ENCODE data around the gene HORMAD2.
"Not testable (repeated sequence)": the region's sequence is repeated elsewhere in the genome, so short reads cannot be mapped to it uniquely, and the experiment has no call there.

Gene HORMAD2

DNA sequence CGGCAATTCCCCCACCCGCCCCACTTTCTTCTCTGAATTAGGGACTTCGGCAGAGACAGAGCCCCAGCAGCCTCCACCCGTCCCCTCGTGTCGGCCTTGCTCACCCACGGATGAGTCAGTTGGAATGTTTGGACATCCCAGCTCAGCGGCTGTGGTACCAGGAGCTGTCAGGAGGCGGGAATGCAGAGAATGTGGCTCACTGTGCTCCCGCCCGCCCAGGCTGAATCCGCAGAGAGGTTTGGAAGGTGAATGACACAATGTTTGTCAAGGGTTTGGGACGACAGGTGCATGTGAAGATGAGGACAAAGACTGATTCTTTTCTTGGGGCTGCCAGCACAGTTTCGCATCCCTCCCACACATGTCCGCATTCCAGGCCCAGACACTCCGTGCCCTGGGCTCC lies 126.7 kb downstream of the HORMAD2 start:
- in situ Hi-C loops (cut with MboI; ENCODE audit: low sequenced_read_pairs) = no loop called here

DNA sequence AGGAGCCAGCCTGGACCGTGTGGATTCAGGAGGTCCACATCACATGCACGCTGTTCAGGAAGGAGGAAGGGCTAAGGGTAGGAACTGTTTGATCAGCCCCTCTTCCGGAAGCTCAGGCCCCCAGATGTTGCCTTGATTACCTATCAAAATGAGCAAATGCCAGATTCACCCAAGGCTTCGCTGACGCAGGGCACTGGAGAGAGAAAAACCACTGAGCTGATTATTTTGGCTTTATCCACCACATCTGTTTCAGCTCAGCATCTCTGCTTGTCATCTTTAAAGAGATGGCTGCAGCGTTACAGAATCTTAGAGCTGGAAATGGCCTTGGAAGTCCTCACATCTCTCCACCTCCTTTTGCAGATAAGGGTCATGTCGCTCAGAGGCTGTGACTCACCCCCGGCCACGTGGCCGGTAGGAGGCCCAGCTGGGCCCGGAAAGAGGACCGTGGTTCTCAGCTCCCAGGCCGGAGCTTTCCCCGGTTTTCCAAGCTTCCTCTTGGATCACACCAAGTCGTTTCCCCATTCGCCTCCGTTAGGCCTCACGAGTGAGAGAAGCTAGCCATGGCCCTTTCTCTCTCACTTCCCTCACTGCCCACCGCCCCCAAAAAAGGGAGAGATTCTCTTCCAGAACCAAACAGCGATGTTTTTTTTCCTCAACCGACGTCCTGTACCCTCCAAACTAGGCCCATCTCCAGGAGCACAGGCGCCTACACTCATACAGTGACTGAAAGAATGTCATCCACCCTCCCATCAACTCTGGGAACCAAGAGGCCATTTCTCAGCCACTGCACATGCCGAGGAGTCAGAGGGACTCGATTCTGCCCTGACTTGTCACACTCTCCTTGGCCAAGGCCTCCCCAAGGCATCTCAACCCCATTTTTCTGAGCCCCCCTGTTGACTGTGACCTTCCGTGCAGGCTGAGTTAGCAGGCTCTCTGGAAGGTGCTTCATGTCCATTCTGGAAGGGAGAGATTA lies 128.7 kb downstream of the HORMAD2 start:
- in situ Hi-C loops (cut with MboI; ENCODE audit: low sequenced_read_pairs) = no loop called here

DNA sequence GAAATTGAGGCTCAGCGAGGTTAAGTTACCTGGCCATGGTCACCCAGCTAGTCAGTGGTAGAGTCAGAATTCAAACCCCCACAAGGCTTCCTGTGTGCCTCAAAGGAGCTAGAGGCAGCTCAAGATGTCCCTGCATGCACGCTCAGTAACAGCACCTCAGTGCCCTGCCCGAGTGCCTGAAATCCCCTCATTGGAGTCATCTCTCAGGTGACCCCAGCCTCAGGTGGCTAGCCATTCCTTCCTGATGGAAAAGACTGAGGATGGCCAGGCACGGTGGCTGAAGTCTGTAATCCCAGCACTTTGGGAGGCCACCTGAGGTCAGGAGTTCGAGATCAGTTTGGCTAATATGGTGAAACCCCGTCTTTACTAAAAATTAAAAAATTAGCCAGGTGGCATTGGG lies 129.4 kb downstream of the HORMAD2 start:
- in situ Hi-C loops (cut with MboI; ENCODE audit: low sequenced_read_pairs) = no loop called here

DNA sequence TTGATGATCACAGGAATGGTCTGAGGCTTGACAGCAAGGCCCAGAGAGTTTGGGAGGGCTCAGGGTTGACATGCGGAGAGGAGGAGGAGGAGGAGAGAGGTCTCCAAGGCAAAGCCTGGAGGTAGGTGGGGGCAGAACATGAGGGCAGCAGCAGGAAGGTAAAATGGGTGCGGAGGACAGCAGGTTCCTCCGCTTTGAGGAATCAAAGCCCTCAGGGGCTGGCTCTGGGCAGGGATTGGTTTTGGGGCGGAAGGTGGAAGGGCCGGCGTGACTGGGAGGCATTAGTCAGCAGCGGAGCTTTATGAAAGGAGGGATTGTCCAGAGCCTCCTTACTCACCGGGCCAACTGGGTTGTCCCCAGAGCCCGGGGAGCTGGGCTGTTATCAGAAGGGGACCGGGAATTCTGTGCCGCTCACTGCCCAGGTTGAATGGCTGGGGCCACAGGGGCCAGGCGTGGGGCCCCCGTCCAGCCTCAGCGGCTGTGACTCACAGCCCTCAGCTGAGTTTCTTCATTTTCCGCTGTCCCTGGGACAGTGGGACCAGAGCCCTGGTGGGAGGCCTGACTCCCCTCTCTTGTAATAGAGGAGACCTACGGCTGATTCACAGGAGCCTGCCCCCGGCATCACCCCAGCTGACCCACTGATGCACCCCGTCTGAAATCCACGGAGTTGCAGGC lies 130.1 kb downstream of the HORMAD2 start:
- in situ Hi-C loops (cut with MboI; ENCODE audit: low sequenced_read_pairs) = no loop called here

DNA sequence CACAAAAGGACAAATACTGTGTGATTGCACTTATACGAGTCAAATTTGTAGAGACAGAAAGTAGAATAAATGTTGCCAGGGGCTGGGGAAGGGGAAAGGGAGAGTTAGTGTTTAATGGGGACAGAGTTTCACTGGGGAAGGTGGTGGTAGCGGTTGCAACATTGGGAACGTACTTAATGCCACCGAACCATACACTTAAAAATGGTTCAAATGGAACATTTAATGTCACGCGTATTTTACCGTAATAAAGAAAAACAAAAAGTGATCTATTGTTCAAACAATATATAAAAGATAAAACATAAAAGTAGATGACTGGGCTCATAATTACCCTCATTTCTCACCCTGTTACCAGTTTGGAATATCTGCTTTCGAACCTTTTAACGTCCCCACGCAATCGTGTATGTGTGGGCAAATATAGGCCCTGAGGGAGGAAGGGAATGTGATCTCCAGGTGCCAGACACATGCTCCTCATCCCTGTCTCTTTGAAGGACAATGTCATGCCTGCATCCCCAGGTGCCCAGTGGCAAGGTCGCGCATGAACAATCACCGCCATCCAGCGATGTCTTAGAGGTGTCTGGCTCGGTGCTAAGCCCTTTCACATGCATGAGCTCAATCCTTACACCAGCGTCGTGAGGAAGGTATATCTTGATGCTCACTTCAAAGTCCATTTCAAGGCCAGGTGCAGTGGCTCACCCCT lies 131.0 kb downstream of the HORMAD2 start:
- in situ Hi-C loops (cut with MboI; ENCODE audit: low sequenced_read_pairs) = no loop called here

DNA sequence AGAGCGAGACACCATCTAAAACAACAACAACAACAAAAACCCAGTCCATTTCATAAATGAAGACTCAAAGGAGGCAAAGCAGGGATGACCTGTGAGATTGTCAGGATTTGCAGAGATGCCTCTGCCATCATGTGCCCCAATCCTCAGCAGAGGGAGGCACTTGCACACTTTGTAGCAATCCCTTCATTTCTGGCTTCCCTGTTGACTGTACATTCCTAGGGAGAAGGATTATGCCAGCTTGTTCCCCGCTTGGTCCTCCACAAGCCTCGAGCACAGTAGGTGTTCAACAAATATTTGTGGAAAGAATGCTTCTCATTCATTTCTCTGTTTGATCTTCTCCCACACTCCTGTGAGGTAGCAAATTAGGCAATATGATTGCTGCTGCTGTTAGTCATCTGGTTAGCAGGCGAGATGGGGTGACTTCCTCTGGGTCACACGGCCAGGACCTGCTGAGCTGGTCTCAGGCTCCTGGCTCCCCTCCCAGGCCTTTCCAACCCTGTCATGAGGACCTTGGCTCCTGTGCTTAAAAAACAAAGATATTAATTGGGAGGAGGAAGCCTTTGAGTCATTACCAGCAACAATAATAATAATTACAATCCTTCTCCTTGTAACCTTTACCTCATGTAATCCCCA lies 132.2 kb downstream of the HORMAD2 start:
- in situ Hi-C loops (cut with MboI; ENCODE audit: low sequenced_read_pairs) = no loop called here

DNA sequence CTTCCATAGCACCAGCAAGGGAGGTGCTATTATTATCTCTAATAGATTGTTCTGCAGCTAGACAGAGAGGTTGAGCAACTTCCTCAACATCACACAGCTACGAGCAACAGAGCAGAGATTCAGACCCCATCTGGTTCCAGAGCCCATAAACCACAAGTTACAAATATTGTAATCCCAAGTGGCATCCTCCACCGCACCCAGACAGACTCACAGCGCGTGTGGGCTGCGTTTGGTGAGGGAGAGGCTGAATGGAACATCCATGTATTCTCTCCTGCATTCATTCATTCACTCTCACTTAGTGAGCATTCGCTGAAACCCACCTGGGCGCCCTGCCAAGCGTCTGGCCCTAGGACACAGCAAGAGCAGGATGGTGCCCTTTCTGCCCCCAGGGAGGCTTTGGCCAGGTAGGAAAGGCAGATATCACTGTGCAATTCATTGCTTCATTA lies 132.8 kb downstream of the HORMAD2 start:
- in situ Hi-C loops (cut with MboI; ENCODE audit: low sequenced_read_pairs) = no loop called here

DNA sequence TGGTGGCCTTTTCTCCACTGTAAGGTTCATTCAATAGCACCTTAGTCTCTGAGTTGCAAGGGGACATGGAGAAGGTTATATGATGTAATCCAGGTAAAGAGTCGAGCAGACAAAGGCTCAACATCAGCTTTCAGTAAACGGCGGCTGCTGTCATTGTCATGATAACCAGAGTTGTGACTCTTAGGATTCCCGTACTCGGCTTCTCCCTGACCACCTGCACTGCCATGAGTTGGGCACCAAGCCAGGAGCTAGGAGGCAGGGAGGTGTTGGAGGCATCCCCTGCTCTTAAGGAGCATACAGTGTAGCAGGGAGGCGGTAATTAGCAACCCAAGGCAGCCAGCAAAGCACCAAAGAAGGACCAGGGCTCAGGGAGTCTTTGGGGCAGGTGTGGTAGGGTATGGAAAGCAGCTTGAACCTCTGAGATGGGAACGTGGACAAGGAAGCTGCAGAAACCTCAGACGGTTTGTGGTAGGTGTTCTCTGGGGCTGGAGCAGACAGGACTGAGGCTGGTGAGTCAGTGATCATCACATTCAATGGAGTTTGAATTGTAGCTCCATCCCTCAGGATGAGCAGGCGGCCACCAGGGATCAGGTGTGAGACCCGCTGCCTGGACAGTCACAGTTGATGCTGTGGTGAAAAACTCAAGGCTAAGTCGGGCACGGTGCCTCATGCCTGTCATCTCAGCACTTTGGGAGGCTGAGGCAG lies 134.6 kb downstream of the HORMAD2 start:
- in situ Hi-C loops (cut with MboI; ENCODE audit: low sequenced_read_pairs) = no loop called here

DNA sequence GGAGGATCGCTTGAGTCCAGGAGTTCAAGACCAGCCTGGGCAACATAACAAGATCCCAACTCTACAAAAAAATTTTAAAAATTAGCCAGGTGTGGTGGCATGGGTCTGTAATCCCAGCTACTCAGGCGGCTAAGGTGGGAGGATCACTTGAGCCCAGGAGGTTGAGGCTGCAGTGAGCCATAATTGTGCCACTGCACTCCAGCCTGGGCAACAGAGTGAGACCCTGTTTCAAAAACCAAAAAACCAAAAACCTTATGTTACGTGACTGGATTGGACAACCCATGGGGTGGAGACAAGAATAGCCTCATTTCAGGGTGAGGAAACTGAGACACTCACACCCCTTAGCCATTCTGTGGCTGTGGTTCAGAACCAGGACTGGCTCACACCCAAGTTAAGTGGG lies 136.0 kb downstream of the HORMAD2 start:
- in situ Hi-C loops (cut with MboI; ENCODE audit: low sequenced_read_pairs) = not testable (repeated sequence)

DNA sequence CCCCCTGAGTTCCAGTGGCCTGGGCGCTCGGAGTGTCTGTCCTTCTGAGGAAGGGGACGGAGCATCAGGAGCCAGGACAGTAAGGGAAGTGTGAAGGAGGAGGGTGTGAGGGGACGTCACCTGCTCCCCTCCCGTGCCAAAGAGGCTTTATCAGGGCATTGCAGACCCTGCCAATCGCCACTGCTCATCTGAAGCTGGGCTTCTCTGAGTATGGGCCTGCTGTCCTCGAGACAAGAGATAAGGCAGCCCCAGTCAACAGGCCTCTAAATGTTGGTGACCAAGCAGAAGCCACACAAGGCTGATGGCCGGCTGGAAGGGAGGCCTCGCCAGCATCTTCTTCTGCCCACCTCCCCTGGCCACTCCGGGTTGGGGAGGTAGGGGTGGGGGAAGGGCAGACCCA lies 136.4 kb downstream of the HORMAD2 start:
- in situ Hi-C loops (cut with MboI; ENCODE audit: low sequenced_read_pairs) = no loop called here

DNA sequence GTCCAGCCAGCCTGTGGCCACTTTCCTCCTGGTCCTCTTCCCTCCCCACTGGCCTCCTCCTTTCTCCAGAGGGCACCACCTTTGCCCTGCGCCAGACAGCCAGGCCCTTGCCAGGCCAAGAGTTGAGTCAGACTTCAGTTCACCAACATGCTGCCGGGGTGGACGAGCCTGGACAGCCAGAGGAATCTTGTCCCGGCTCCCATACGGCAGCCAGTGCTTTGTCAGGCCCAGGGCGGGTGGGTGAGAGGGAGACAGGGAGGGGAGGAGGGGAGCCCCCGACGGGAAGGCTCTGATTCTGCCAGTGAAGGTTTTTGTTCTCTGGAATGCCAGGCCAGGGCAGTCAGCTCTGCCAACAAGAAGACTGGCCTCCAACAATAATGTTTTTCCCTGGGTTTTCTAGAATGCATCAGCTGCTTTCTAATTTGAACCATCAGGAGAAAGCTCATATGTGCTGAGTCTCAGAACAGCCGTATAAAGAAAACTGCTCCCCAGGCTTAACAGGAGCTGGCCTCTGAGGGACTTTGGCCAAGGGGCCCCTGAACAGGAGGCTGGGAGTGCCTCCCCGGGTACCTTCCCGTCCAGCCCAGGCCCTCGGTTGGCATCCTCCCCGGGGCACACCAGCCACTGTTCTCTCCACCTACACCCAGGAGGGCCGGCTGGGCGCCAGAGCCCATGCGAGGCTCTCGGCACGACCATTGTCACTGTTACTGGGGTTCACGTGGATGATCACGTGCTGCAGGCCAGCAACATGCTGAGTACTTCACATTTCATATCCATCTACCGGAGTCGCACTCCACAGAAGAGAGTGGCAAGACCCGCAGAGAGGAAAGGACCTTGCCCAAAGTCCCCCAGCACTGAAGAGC lies 137.7 kb downstream of the HORMAD2 start:
- in situ Hi-C loops (cut with MboI; ENCODE audit: low sequenced_read_pairs) = no loop called here

DNA sequence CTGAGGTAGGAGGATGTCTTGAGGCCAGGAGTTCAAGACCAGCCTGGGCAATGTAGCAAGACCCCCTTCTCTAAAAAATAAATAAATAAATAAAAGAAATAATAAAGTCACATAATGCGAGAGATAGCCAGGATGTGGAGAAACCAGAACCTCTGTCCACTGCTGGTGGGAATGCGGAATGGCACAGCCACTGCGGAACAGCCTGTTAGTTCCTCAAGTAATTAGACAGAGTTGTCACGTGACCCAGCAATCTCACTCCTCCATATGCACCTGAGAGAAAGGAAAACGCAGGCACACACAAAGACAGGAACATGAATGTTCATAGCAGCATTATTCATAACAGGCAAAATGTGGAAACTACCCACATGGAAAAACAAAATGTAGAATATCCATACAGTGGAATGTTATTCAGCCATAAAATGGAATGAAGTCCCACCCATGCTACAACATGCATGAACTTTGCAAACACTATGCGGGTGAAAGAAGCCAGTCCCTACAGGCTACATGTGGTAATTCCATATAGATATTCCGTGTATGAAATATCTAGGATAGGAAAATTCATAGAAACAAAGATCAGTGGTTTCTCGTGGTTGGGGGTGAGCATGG lies 138.9 kb downstream of the HORMAD2 start:
- in situ Hi-C loops (cut with MboI; ENCODE audit: low sequenced_read_pairs) = no loop called here

DNA sequence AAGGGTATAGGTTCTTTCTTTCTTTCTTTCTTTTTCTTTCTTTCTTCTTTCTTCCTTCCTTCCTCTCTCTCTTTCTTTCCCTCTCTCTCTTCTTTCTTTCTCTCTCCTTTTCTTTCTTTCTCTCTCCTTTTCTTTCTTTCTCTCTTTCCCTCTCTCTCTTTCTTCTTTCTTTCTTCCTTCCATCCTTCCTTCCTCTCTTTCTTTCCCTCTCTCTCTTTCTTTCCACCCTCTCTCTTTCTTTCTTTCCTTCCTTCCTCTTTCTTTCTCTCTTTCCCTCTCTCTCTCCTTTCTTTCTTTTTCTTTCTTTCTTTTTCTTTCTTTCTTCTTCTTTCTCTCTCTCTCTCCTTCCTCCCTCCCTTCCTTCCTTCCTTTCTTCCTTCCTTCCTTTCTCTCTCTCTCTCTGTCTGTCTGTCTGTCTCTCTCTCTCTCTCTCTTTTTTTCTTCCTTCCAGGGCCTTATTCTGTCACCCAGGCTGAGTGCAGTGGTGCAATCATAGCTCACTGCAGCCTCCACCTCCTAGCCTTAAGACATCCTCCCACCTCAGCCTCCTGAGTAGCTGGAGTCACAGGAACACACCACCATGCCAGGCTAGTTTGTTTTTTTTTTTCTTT lies 139.5 kb downstream of the HORMAD2 start:
- in situ Hi-C loops (cut with MboI; ENCODE audit: low sequenced_read_pairs) = no loop called here

DNA sequence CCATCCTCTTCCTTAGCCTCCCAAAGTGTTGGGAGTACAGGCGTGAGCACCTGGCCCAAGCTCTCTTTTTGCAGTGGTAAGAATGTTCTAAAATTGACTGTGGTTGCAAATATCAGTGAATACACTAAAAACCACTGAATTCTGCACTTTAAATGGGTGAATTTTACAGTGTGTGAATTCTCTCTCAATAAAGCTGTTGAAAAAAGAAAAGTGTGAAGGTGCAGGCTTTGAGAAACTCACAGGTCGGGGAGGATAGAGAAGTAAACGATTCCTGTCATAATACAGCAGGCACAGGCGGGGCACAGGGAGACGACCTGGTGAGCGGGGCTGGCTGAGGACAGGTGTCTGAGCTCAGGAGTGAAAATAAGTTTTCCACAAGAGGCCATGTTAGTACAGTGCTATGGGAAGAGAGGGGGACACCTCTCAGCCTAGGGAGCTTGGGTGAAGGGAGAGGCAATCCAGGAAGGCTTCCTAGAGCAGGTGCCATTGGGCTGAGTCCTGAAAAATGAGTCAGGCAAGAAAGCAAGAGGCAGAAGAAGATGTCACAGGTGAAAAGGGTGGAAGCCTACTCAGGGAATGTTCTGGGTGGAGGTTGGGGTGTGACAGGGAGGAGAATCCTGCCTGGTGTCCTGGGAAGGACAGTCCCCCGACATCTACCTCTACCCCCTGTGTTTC lies 140.2 kb downstream of the HORMAD2 start:
- in situ Hi-C loops (cut with MboI; ENCODE audit: low sequenced_read_pairs) = no loop called here

DNA sequence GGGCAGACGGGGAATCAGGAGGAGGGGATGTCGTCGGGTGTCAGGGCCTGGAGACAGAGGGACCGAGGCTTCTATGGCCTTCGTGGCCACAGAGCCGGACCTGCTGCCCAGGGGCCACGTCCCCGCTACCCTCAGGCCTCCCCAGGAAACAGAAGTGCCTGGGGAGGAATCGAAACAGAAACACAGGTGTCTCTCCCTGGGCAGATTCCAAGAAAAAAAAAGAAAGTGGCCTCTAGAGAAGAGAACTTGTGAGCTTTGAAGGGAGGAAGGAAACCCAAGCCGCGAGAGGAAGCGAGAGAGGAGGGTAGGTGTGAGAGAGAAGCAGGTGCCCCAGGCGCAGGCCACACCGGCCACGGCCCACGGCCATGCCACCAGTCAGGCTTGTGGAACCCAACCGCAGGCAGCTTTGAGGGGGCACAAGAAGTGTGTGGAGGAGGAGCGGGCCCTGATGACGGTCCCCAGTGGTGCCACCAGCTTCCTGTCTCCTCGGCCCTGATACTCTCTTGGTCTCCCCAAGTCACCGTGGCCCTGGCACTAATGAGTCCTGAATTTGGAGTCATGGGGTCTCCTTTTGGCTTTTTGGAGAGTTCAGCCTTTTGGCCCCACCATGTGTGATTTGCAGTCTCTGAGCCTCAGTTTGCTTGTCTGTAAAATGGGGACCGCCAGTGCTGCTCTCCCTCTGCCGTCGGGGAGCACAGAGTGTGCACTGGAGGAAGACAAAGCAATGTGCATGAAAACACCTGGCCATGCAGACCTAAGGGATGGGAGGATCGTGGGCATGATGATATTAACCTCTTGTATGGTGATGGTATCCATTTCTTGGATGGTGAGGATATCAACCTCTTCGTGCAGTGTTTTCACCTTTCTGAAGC lies 141.1 kb downstream of the HORMAD2 start:
- in situ Hi-C loops (cut with MboI; ENCODE audit: low sequenced_read_pairs) = no loop called here

DNA sequence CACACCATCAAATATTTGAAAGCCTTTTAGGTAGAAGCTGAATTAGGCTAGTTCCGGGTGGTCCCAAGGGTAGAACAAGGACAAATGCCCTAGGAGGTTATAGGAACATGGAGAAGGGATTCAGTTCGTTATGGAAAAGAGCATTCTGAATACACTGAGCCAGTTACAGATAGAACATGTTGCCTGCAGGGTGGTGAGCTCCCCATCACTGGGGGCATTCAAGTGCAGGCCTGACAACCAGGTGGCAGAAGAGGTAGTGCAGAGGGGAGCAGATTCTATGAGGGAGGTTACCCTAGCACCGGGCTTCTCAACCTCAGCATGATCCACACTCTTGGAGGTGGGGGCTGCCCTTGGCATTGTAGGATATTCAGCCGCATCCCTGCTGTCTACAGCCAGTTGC lies 142.1 kb downstream of the HORMAD2 start:
- in situ Hi-C loops (cut with MboI; ENCODE audit: low sequenced_read_pairs) = no loop called here

DNA sequence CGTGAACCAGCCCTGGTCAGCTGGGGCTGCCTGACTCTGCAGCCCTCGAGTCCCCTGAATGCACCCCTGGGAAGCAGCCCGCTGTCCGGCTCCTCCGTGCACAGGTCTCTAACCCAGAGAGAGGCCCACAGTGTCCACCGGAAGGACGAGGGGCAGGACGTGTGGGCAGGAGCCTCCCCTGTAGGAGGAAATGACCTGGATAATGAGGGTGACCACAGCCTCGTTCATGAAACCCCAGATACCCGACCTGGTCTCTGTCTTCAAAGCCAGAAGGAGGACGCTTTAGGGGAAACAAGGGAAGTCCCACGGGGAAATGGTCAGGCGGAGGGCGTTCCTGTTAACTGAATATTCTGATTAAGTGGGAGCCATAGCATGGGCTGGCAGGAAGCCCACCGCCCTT lies 143.0 kb downstream of the HORMAD2 start:
- in situ Hi-C loops (cut with MboI; ENCODE audit: low sequenced_read_pairs) = no loop called here
